ENCODE measurements around the gene KAT2A. TPM values are rescaled to one million over a fixed set of nuclear protein-coding genes. Genes with fewer than 3 reads are reported as not detected.
A peak's percentile ranks its signal among the peaks of the same experiment; 100 is the strongest.

Gene KAT2A
- total RNA-seq, 1 experiment from 2014 or later = 11.7 TPM

GRCh38 chr17:42135664-42136653 lies 14.8 kb upstream of the KAT2A start:
- DNase-seq (ENCODE audit: low read depth) = peak; percentile 40

GRCh38 chr17:42135151-42135550 lies 14.0 kb upstream of the KAT2A start:
- DNase-seq (ENCODE audit: low read depth) = no peak

- DNase-seq (ENCODE audit: low read depth) = no peak
Observed at GRCh38 chr17:42133461-42134041, 12.4 kb upstream of the KAT2A start.

- peak; percentile 88 for DNase-seq (ENCODE audit: low read depth)
Observed at GRCh38 chr17:42132941-42133340, 11.8 kb upstream of the KAT2A start.

- DNase-seq (ENCODE audit: low read depth) = peak; percentile 53
Observed at GRCh38 chr17:42131981-42132432, 10.8 kb upstream of the KAT2A start.

GRCh38 chr17:42131232-42131631 lies 10.1 kb upstream of the KAT2A start:
- no peak for DNase-seq (ENCODE audit: low read depth)

- no peak for DNase-seq (ENCODE audit: low read depth)
Observed at GRCh38 chr17:42130310-42130936, 9.3 kb upstream of the KAT2A start.

- no peak for DNase-seq (ENCODE audit: low read depth)
Observed at GRCh38 chr17:42129109-42129837, 8.1 kb upstream of the KAT2A start.

- DNase-seq (ENCODE audit: low read depth) = no peak
Observed at GRCh38 chr17:42127414-42127813, 6.2 kb upstream of the KAT2A start.

- DNase-seq (ENCODE audit: low read depth) = no peak
Observed at GRCh38 chr17:42126836-42127235, 5.7 kb upstream of the KAT2A start.

- DNase-seq (ENCODE audit: low read depth) = no peak
Observed at GRCh38 chr17:42125565-42125964, 4.4 kb upstream of the KAT2A start.

GRCh38 chr17:42124256-42124655 lies 3.1 kb upstream of the KAT2A start:
- DNase-seq (ENCODE audit: low read depth) = no peak

- no peak for DNase-seq (ENCODE audit: low read depth)
Observed at GRCh38 chr17:42122371-42123303, 1.5 kb upstream of the KAT2A start, which contains the start of gene HSPB9. TSS of gene HSPB9 (plus strand) at chr17:42122804. CDS start at chr17:42122851, 47 bp downstream.

- DNase-seq (ENCODE audit: low read depth) = no peak
Observed at GRCh38 chr17:42120161-42120769, 902 bp downstream of the KAT2A start.

GRCh38 chr17:42119301-42119700 lies 1.9 kb downstream of the KAT2A start:
- DNase-seq (ENCODE audit: low read depth) = no peak

- DNase-seq (ENCODE audit: low read depth) = no peak
Observed at GRCh38 chr17:42118545-42118944, 2.6 kb downstream of the KAT2A start.

- DNase-seq (ENCODE audit: low read depth) = no peak
Observed at GRCh38 chr17:42118126-42118510, 3.0 kb downstream of the KAT2A start.

GRCh38 chr17:42117397-42118125 lies 3.6 kb downstream of the KAT2A start:
- no peak for DNase-seq (ENCODE audit: low read depth)

GRCh38 chr17:42116705-42117396 lies 4.3 kb downstream of the KAT2A start:
- peak; percentile 70 for DNase-seq (ENCODE audit: low read depth)
